Non-pigmented ciliary epithelial cell (primary cell): ENCODE data around the gene SNX6.
A peak's percentile ranks its signal among the peaks of the same experiment; 100 is the strongest.
"Not testable (repeated sequence)": the region's sequence is repeated elsewhere in the genome, so short reads cannot be mapped to it uniquely, and the experiment has no call there.

Experiments
- DNase-seq: peaks from one replicate; pipeline ENCODE4 v3.0.0-alpha.2; 2010; ENCODE audit warnings: low read depth

Gene SNX6

GRCh38 chr14:34629657-34630529, at the start of gene SNX6:
TSS of gene SNX6 (minus strand) at chr14:34630148. CDS start at chr14:34630116, 32 bp downstream.
- DNase-seq: no peak

DNA sequence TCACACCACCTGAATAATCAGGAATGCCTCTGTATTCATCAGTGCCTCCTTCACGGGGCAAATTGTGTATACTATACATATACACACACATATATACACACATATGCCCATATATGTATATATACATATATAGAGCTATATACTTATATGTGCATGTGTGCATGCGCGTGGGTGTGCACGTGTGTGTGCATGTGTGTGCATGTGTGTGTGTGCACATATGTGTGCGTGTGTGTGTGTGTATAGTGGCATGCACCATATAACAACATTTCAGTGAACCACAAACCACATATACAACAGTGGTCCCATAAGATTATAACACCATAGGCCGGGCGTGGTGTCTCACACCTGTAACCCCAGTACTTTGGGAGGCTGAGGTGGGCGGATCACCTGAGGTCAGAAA, 48.8 kb upstream of the SNX6 start:
- no peak for DNase-seq

- DNase-seq: no peak
These were observed 48.4 kb upstream of the SNX6 start for GRCh38 chr14:34678306-34678705.

DNA sequence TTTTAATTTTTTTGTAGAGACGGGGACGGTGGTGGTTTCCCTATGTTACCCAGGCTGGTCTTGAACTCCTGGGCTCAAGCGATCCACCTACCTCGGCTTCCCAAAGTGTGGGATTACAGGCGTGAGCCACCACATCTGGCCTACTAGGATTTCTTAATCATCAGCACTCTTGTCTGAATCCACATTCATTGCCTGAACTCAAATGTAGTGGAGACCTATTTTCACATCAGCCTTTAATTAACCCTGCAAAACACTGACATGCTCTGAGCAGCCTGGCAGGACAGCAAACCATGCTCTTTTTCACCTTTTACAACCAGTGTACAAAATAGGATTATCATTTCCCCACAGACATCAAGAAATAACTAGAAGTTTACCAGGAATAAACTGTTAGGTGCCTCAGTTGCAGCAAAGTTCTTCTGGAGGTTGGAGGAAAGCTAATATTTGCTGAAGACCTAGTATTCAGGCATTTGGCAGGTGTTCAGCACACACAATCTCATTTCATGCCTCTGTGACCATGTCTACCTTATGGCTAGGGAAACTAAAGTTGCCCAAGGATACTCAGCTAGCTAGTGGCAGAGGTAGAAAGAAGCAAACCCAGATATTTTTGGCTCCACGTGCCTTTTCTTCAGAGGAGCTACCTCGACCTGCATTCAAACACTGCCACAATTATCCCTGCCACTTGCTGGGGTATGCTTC, 46.7 kb upstream of the SNX6 start:
- DNase-seq: no peak

- DNase-seq: no peak
These were observed 43.8 kb upstream of the SNX6 start for GRCh38 chr14:34673702-34674101.

- DNase-seq: no peak
These were observed 41.8 kb upstream of the SNX6 start for GRCh38 chr14:34671716-34672115.

GRCh38 chr14:34668111-34668510, 38.2 kb upstream of the SNX6 start:
- DNase-seq: no peak

- DNase-seq: no peak
These were observed 37.1 kb upstream of the SNX6 start for GRCh38 chr14:34667007-34667406.

DNA sequence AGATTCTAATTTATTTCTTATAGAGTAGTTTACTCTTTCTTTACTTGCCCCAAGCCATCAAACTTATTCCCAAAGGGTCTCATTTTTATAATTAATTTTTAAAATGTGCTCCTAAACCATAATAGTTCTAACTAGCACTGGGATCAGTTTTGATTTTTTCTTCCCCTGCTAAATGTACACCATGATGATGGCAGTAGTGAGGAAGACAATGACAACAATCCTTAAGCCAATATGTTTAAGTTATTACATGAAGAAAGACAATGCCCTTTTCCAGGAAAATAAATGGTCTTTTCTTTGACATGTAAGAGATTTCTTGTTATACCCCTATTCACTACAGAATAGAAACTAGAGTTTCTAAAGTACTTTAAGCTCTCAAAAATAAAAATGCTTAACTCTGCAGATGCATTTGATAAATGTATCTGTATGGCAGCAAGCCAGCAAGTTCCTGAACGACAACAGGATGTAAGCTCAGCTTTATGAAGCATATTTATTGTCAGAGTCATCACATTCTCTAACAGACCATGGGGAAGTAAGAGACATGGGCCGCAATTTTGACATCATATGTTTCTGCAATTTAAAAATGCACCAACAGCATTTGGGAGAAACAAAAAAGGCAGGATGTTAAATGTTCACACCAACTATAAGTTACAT, 36.0 kb upstream of the SNX6 start:
- peak; percentile 93 for DNase-seq

GRCh38 chr14:34662561-34663088, 32.7 kb upstream of the SNX6 start:
- DNase-seq: no peak

DNA sequence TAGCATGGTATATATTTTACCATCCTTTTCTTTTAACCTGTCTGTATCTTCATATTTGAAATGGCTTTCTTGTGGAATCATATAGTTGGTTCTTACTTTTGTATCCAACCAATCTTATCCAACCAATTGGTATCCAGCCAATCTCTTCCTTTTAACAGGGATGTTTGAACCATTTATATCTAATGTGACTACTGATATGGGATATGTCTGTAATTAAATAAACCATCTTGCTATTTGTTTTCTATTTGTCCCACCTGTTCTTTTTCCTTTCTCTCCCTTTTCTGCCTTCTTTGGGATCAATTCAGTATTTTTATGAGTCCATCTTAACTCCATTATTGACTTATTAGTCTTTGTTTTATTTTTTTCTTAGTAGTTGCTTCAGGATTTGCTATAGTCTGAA, 30.8 kb upstream of the SNX6 start:
- no peak for DNase-seq

DNA sequence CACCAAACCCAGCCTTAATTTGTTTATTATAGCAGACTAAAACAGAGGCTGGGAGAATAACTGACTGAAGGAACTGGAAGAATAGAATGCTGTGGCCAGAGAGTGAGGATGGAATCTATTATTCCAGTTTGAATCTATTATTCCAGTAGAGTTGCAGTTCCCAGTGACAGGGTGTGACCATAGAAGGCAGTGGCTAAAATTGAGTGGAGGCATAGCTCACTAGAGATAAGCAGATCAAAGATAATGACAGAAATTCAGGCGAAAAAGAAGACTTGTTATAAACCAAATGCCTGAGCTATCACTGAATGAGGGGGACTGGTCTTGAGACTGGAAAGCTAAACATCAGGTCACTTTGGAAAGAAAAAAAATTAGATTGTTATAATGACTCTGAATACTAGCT, 26.0 kb upstream of the SNX6 start:
- no peak for DNase-seq

GRCh38 chr14:34653073-34653472, 23.1 kb upstream of the SNX6 start:
- DNase-seq: not testable (repeated sequence)

GRCh38 chr14:34652348-34652747, 22.4 kb upstream of the SNX6 start:
- DNase-seq: not testable (repeated sequence)

DNA sequence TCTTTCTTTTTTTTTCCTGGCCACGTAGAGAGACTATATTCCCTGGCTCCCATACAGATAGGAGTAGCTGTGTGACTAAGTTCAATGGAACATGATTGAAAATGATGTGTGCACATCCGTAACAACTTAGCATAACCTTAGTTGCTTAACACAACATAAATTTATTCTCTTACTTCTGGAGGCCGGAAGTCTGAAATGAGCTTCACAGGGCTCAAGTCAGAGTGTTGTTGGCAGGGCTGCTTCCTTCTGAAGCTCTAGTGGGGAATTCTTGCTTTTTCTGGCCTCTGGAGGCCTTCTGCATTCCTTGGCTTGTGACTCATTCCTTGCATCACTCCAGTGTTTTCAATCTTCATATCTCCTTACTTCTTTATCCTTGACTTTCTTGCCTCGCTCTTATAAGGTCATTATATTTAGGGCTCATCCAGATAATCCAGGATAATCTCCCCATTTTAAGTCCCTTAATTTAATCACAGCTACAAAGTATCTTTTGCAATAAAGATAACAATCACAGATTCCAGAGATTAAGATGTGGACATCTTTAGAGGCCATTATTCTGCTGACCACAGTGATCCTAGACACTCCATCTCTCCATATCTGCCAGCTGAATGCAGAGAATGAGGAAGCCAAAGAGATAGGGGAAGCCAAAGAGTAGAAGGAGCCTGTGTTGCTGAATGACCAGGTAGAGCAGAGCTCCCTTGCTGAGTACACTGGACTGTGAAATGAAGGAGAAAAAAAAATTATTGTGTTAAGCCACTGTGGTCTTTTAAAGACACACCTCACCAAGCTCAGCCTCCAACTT, 21.0 kb upstream of the SNX6 start:
- peak; percentile 97 for DNase-seq

DNA sequence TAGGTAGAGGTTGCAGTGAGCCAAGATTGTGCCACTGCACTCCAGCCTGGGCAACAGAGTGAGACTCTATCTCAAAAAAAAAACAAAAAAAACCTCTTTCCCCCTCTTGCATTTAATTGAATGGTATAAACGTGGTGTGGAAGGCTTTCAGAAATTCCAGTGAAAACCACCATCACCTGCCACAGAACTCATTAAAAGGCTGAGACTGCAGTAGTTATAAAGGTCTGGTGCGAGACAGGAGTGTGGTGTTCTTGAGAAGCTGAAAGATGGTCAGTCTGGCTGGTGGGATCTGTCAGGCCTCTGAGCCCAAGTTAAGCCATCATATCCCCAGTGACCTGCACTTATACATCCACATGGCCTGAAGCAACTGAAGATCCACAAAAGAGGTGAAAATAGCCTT, 20.1 kb upstream of the SNX6 start:
- not testable (repeated sequence) for DNase-seq

DNA sequence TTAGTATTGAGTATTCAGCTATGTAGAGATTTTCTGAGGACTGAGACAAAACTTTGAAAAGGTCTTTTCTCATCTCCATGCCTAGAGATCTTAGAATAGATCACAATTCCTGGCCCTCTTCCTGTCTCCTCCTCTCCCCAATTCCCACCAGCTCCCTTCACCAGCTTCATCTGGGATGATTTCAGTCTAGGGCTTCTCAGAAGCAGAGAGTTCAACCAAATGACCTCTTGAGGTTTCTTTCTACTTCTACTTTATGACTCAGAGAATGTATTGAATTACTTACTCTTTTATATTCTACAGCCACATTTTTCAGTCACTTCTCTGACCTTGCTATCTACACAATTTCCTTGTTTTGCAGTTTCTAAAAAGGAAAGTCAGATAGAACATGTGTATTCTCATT, 19.4 kb upstream of the SNX6 start:
- peak; percentile 65 for DNase-seq

DNA sequence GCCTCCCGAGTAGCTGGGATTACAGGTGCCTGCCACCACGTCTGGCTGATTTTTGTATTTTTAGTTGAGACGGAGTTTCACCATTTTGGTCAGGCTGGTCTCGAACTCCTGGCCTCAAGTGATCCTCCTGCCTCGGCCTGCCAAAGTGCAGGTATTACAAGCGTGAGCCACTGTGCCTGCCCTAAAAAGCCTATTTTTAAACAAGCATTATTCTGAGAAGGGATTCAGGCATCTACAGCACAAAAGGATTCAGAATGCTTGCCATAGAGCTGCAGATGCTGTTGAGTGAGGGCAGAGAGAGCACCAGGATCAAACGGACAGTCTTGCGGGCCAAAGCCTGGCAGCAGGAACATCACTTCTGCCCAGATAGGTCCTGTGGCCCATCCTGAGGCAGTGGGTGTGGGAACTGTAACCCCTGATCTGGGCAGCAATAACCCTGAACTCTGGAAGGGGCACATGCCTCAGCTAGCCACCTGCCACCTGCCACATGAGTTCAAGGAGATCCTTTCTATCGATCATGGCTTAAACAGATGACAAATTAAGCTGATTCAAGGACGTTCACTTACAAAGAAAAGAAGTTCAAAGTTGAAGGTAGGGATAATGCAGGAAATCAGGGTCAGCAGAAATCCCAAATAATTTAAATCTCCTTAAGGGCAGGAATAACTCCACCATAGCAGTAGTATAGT, 16.8 kb upstream of the SNX6 start:
- no peak for DNase-seq

GRCh38 chr14:34643361-34643760, 13.4 kb upstream of the SNX6 start:
- no peak for DNase-seq

GRCh38 chr14:34642595-34642994, 12.6 kb upstream of the SNX6 start:
- no peak for DNase-seq

- no peak for DNase-seq
These were observed 10.9 kb upstream of the SNX6 start for GRCh38 chr14:34640826-34641225.
